Measurements from ENCODE around the gene AGMAT. TPM values are rescaled to one million over a fixed set of nuclear protein-coding genes. Genes with fewer than 3 reads are reported as not detected.
A peak's percentile ranks its signal among the peaks of the same experiment; 100 is the strongest.

AGMAT gene
- 1.8 and 2.1 TPM in 2 replicates for total RNA-seq

GRCh38 chr1:15584489-15585363 is at the start of gene AGMAT:
Gene AGMAT (minus strand): TSS chr1:15585051. CDS start chr1:15584967, 84 bp downstream.

DNA sequence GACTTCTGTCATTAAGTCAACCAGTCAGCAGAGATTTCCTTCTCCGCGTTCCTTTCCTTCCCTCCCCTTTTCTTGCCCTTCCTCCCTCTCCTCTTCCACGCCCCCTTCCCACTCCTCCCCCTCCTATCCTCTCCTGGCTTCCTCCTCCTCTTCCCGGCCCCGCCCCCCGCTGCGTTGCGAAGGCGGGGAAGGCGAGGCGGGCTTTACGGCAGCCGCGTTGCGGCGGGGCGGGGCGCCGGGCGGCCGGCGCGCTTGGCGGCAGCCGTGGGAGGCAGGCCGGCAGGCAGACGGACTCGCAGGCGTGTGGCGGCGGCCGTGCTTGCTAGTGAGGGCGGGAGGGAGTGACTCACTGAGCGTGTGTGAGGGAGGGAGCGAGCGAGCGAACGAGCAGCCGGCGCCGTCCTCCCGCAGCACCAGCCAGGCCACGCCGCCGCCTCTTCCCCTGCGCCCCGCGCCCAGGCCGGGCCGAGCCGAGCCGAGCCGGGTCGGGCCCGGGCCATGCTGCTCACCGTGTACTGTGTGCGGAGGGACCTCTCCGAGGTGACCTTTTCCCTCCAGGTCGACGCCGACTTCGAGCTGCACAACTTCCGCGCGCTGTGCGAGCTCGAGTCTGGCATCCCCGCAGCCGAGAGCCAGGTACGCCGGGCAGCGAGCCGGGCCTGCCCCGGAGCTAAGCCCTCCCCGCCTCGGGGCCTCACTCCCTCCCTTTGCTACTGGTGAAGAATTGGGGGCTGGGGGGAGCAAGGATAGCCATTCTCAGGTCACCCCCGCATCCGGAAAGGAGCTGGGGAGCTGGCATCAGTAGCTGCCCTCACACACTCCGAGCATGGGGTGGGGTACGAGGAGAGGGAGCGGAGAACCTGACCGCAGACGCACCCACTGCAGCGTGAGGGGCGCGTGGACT is 32.6 kb upstream of the AGMAT start, which contains the start of gene DDI2:
Gene DDI2 (plus strand): TSS at position 286 of the 904 bp plus-strand sequence. CDS start 213 bp downstream, at position 499.

GRCh38 chr1:15526490-15527339 is 58.1 kb downstream of the AGMAT start, which contains the start of gene DNAJC16:
Gene DNAJC16 (plus strand): TSS chr1:15526848. CDS start chr1:15529106, 2,258 bp downstream.

DNA sequence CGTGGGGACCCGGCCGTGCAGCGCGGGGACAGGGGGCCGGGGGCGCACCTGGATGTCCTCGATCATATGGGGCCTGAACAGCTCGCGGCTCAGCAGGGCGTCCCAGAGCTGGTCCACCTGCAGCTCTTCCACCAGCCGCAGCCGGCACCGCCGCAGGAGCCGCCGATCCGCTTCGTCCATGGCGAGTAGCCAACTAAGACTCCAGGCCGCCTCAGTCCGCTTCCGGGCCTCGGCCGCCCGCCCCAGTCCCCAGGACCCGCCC is 60.9 kb downstream of the AGMAT start, which contains the start of gene CASP9:
Gene CASP9 (minus strand): TSS at position 195 of the 262 bp plus-strand sequence. CDS start 15 bp downstream, at position 180.

Small RNA genes within 50 kb of the gene (small RNA-seq; reads per million reads assigned to genes)
- gene CD24P1 (not detected), gene RNU7-179P (not detected), gene SCARNA21B (0.57 reads per million, percentile 17 among the genes with 10 or more reads in this experiment)

Other genes starting within 250 kb of the AGMAT start
- 47.4 and 57.9 TPM in 2 replicates for gene EFHD2, start 175.2 kb downstream of the AGMAT start, total RNA-seq
- gene CTRC, start 146.6 kb downstream of the AGMAT start, total RNA-seq, result 0.22 TPM in 1 of 2 replicates, not detected in the other
- not detected in 2 replicates for gene CELA2A, start 128.3 kb downstream of the AGMAT start, total RNA-seq
- not detected in 2 replicates for gene CELA2B, start 108.9 kb downstream of the AGMAT start, total RNA-seq
- gene CASP9, start 60.8 kb downstream of the AGMAT start, total RNA-seq, result 6.3 and 6.8 TPM in 2 replicates
- 22.1 and 24.3 TPM in 2 replicates for gene DNAJC16, start 58.2 kb downstream of the AGMAT start, total RNA-seq
- 23.7 and 36.7 TPM in 2 replicates for gene DDI2, start 32.4 kb upstream of the AGMAT start, total RNA-seq
- 88.3 and 99.8 TPM in 2 replicates for gene PLEKHM2, start 99.3 kb upstream of the AGMAT start, total RNA-seq
- 0.52 and 0.65 TPM in 2 replicates for gene SLC25A34, start 151.2 kb upstream of the AGMAT start, total RNA-seq
- not detected in 2 replicates for gene TMEM82, start 157.4 kb upstream of the AGMAT start, total RNA-seq
- 26.7 and 29.4 TPM in 2 replicates for gene FBLIM1, start 173.7 kb upstream of the AGMAT start, total RNA-seq
- 1.6 and 1.8 TPM in 2 replicates for gene UQCRHL, start 222.6 kb upstream of the AGMAT start, total RNA-seq